GM18861 (cell line): ENCODE data around the gene GNA12.
A peak's percentile ranks its signal among the peaks of the same experiment; 100 is the strongest.

Experiments used
- ATAC-seq: cut with Tn5 transposase; IDR thresholded peaks from one replicate; pipeline ENCODE4 v1.9.1; 2021; ENCODE audit not compliant: unreplicated experiment

Gene GNA12

GRCh38 chr7:2717293-2718261 lies 126.5 kb downstream of the GNA12 start:
- no peak for ATAC-seq

- no peak for ATAC-seq
These were observed 127.2 kb downstream of the GNA12 start for GRCh38 chr7:2716906-2717292.

GRCh38 chr7:2716488-2716887 lies 127.6 kb downstream of the GNA12 start:
- ATAC-seq, result no peak

GRCh38 chr7:2715341-2716231 lies 128.5 kb downstream of the GNA12 start:
- no peak for ATAC-seq

GRCh38 chr7:2714636-2715035 lies 129.5 kb downstream of the GNA12 start:
- ATAC-seq, result no peak

- ATAC-seq, result no peak
These were observed 130.1 kb downstream of the GNA12 start for GRCh38 chr7:2713978-2714377.

- ATAC-seq, result no peak
These were observed 130.7 kb downstream of the GNA12 start for GRCh38 chr7:2713370-2713769.

- ATAC-seq, result no peak
These were observed 132.0 kb downstream of the GNA12 start for GRCh38 chr7:2711895-2712675.

GRCh38 chr7:2710901-2711551 lies 133.1 kb downstream of the GNA12 start:
- peak; percentile 32 for ATAC-seq

GRCh38 chr7:2710286-2710655 lies 133.8 kb downstream of the GNA12 start:
- peak; percentile 23 for ATAC-seq

- ATAC-seq, result peak; percentile 72
These were observed 134.4 kb downstream of the GNA12 start for GRCh38 chr7:2709553-2710285.

GRCh38 chr7:2708547-2709310 lies 135.4 kb downstream of the GNA12 start:
- ATAC-seq, result no peak

- ATAC-seq, result no peak
These were observed 136.1 kb downstream of the GNA12 start for GRCh38 chr7:2708041-2708440.

GRCh38 chr7:2707481-2707880 lies 136.6 kb downstream of the GNA12 start:
- ATAC-seq, result no peak

- no peak for ATAC-seq
These were observed 137.4 kb downstream of the GNA12 start for GRCh38 chr7:2706685-2707126.

GRCh38 chr7:2705371-2706096 lies 138.6 kb downstream of the GNA12 start:
- ATAC-seq, result no peak

- no peak for ATAC-seq
These were observed 141.5 kb downstream of the GNA12 start for GRCh38 chr7:2702594-2702957.

- no peak for ATAC-seq
These were observed 142.1 kb downstream of the GNA12 start for GRCh38 chr7:2701832-2702593.
